ENCODE data around the gene TLR9.

DNA sequence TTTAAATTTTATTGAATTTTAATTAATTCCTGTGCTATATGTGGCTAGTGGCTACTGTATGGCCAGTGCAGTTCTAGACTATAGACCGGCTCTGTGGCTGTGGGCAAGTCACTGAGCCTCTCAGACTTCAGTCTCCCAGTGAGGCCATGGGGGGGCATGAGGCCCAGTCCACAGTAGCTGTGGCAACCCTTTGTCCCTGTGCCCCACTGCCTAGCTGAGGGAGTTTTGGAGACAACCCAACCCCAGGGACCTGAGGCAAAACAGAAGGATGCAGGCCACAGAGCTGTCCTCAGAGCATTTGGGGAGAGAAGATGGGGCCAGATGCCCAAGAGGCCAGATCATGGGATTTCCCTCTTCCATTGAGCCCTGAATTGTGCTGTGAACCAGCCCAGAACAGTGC, 52.3 kb downstream of the TLR9 start:
- TF ChIP-seq CTCF (conservative IDR thresholded peaks at IDR 0.05), result no peak
- no peak for TF ChIP-seq ZFX (IDR thresholded peaks at IDR 0.05)
